Erythroblast (primary cell): ENCODE data around the gene JAK3.

Source experiments
- GATA1 ChIP-seq: IDR thresholded peaks from 2 replicates; pipeline ENCODE4 v1.6.1; 2011; ENCODE audit warnings: low read depth, mild to moderate bottlenecking, control low read depth, low read length, moderate library complexity
- POLR2A ChIP-seq: IDR thresholded peaks from 2 replicates; pipeline ENCODE4 v1.6.1; 2011; ENCODE audit warnings: mild to moderate bottlenecking, low read length

DNA sequence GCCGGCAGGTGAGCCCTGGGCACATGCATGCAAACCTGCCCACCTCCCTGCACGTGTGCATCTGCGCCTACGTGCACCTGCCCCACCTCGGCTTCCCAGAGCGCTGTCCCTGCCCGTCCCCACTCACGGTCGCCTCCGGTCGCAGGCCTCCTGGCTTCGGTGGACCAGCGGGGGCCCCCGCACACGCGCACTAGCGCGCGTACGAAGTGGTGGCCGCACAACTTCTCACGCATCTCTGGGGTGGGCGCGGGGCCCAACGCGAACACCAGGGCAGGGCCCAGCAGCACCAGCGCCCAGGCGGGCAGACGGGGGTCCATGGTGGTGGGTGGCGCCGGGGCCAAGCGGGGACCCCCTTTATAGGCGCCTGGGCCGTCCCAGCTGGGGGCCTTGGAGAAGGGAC is 26.6 kb downstream of the JAK3 start, which contains the start of gene INSL3:
- TF ChIP-seq POLR2A (no peak), GATA1 (no peak)
